ENCODE results near the gene CSTPP1. TPM values are rescaled to one million over a fixed set of nuclear protein-coding genes. Genes with fewer than 3 reads are reported as not detected.

CSTPP1 gene
- total and polyA plus RNA-seq, 2 of the 4 experiments (the other 2 are of a cell fraction) = 22.0 to 35.7 TPM

- Histone ChIP-seq H3K4me2 (ENCODE audit: low read depth, low read length) (no peak overlapping the region), H4K8ac (ENCODE audit: low read depth in 2 of 2, low read length in 2 of 2) (no peak overlapping the region), H3K23ac (ENCODE audit: low read depth, low read length) (no peak overlapping the region), H3K9me1 (ENCODE audit: insufficient read depth, low read length) (peaks cover 4% of the 10 kb centered on the region; the same call in 1 of the 2 replicates), H3K14ac (replicated peaks; ENCODE audit: low read depth, low read length) (no peak overlapping the region), H2BK15ac (ENCODE audit: low read depth, low read length) (no peak overlapping the region), H2AFZ (replicated peaks; ENCODE audit: low read length, poor library complexity) (no peak overlapping the region), H2BK5ac (ENCODE audit: low read depth, low read length, poor library complexity, severe bottlenecking) (peak overlapping the region; percentile 75), H3K4me1 (ENCODE audit: control insufficient read depth, insufficient read depth, low read length) (0 out of 2 replicates have a peak, but pooled peaks cover 5% of the 10 kb centered on the region), H3K9me3 (ENCODE audit: control insufficient read depth, insufficient read depth, low read length) (no peaks in the 10 kb centered on the region), H3K27ac (ENCODE audit: insufficient read depth, low read length) (no peak overlapping the region), H3K4me3 (ENCODE audit: insufficient read depth, low read depth, low read length) (no peak overlapping the region), H4K91ac (ENCODE audit: insufficient read depth, low read depth, low read length) (no peak overlapping the region), H3K9ac (ENCODE audit: low read depth, low read length) (no peak overlapping the region), H3K18ac (ENCODE audit: low read depth, low read length) (no peak overlapping the region), H3K4ac (ENCODE audit: low read depth, low read length) (no peak overlapping the region), H4K20me1 (ENCODE audit: insufficient read depth, low read length) (no peaks in the 10 kb centered on the region; the same call in 1 of the 2 replicates), H2AK9ac (replicated peaks; ENCODE audit: low read depth, low read length, poor library complexity) (no peak overlapping the region), H2BK20ac (ENCODE audit: low read depth, low read length) (no peak overlapping the region), H4K5ac (ENCODE audit: low read depth, low read length) (no peak overlapping the region), H3K56ac (ENCODE audit: extremely low read depth, insufficient read depth, low read length) (no peak overlapping the region), H3K36me3 (ENCODE audit: control insufficient read depth, insufficient read depth, low read length) (no peaks in the 10 kb centered on the region), H3K79me1 (ENCODE audit: low read depth in 1 of 2, low read length in 2 of 2) (peaks cover 0 to 12% of the 10 kb centered on the region in 2 experiments; a peak in 2 of 4 replicates), H2BK120ac (ENCODE audit: low read depth, low read length) (no peak overlapping the region), H2AK5ac (ENCODE audit: low read depth, low read length) (no peak overlapping the region), H3K27me3 (ENCODE audit: control insufficient read depth, insufficient read depth, low read length) (no peaks in the 10 kb centered on the region)
- in situ Hi-C loops (cut with MboI; ENCODE audit: low sequenced_read_pairs) (no loop called here), dilution Hi-C loops (cut with HindIII; ENCODE audit: low sequenced_read_pairs, unreplicated experiment) (no loop called here), intact Hi-C loops (cut with micrococcal nuclease) (loop anchor here (5.0 to 10.0 kb wide), 3 partner anchors 67 to 140 kb away; partner anchors contain the start of gene CSTPP1)
- TF ChIP-seq FOS (IDR thresholded peaks at IDR 0.05; ENCODE audit: low read depth, low read length) = no peak
- TF ChIP-seq CTCF (conservative IDR thresholded peaks at IDR 0.05; ENCODE audit: low read depth, low read length) = no peak
- TF ChIP-seq RFX5 (IDR thresholded peaks at IDR 0.05; ENCODE audit: low read depth, low read length) = no peak
- TF ChIP-seq BHLHE40 (IDR thresholded peaks at IDR 0.05; ENCODE audit: low read depth, low read length) = peak; percentile 43; the same call in 1 of the 2 replicates
- TF ChIP-seq RCOR1 (IDR thresholded peaks at IDR 0.05; ENCODE audit: insufficient replicate concordance, low read length) = peak; percentile 49
- TF ChIP-seq ELK1 (IDR thresholded peaks at IDR 0.05; ENCODE audit: borderline replicate concordance, low read depth, low read length) = no peak
- peak; percentile 12; the same call in 1 of the 2 replicates for TF ChIP-seq MAZ (IDR thresholded peaks at IDR 0.05; ENCODE audit: borderline replicate concordance, low read depth, low read length)
- no peak for TF ChIP-seq MAFK (IDR thresholded peaks at IDR 0.05; ENCODE audit: low read depth, low read length)
- TF ChIP-seq NFE2L2 (IDR thresholded peaks at IDR 0.05; ENCODE audit: low read depth, low read length) = no peak
- no peak for TF ChIP-seq MXI1 (IDR thresholded peaks at IDR 0.05; ENCODE audit: borderline replicate concordance, low read depth, low read length)
- no peak for TF ChIP-seq CHD1 (IDR thresholded peaks at IDR 0.05; ENCODE audit: low read depth, low read length)
- TF ChIP-seq POLR2A (IDR thresholded peaks at IDR 0.05; ENCODE audit: low read depth, low read length) = no peak
- no peak for TF ChIP-seq USF2 (IDR thresholded peaks at IDR 0.05; ENCODE audit: low read depth, low read length)
- TF ChIP-seq SMC3 (IDR thresholded peaks at IDR 0.05; ENCODE audit: low read depth, low read length) = 0 out of 2 replicates have a peak, but pooled peaks have one; percentile 19
- TF ChIP-seq RAD21 (IDR thresholded peaks at IDR 0.05; ENCODE audit: low read length) = peak; percentile 32; the same call in 1 of the 2 replicates
- TF ChIP-seq CEBPB (IDR thresholded peaks at IDR 0.05; ENCODE audit: low read depth, low read length) = peak; percentile 84
- ChIA-PET POLR2A (ENCODE audit: unreplicated experiment) (interaction anchor here (0.5 kb wide), 1 partner anchor 71 kb away, joined by 4 read pairs; no protein-coding TSS in a partner anchor), CTCF (interaction anchor here (1.0 to 1.1 kb wide), 2 partner anchors 87 to 148 kb away, joined by 3 read pairs; no protein-coding TSS in a partner anchor)
- DNase-seq (peak; percentile 98), ATAC-seq (ENCODE audit: low read depth) (peak; percentile 99)
- no TSS peak for BruUV-seq (replicated peaks)
These were observed 68.1 kb downstream of the CSTPP1 start for GRCh38 chr11:47004595-47005033.
